ENCODE data around the gene CTPS2. TPM values are rescaled to one million over a fixed set of nuclear protein-coding genes. Genes with fewer than 3 reads are reported as not detected.

Gene CTPS2
- total RNA-seq, 1 experiment from 2014 or later: 9.6 TPM

GRCh38 chrX:16604337-16604736 is 108.1 kb downstream of the CTPS2 start (continued):
- TF ChIP-seq YY1 (IDR thresholded peaks at IDR 0.05; ENCODE audit: extremely low read depth, insufficient replicate concordance, low read depth, low read length) (no peak), TCF7L2 (IDR thresholded peaks at IDR 0.05; ENCODE audit: borderline replicate concordance, extremely low read depth, insufficient read depth, insufficient read length) (no peak), ZNF274 (IDR thresholded peaks at IDR 0.05; ENCODE audit: low read depth, low read length) (no peak), POLR2AphosphoS5 (IDR thresholded peaks at IDR 0.05; ENCODE audit: low read depth, low read length) (no peak), CBX3 (IDR thresholded peaks at IDR 0.05; ENCODE audit: low read depth) (no peak), MAX (IDR thresholded peaks at IDR 0.05) (no peak), EGR1 (IDR thresholded peaks at IDR 0.05; ENCODE audit: low read depth) (no peak), CTCF (IDR thresholded peaks at IDR 0.05 in 2 of 3, conservative IDR thresholded peaks at IDR 0.05 in 1 of 3; ENCODE audit: borderline replicate concordance in 1 of 3, insufficient read depth in 1 of 3, low read depth in 2 of 3, low read length in 2 of 3) (no peak), ELF1 (IDR thresholded peaks at IDR 0.05; ENCODE audit: borderline replicate concordance, low read depth) (no peak)
- TF ChIP-seq, protein P1, sequence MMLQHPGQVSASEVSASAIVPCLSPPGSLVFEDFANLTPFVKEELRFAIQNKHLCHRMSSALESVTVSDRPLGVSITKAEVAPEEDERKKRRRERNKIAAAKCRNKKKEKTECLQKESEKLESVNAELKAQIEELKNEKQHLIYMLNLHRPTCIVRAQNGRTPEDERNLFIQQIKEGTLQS (IDR thresholded peaks at IDR 0.05): no peak

- ATAC-seq (no peak), DNase-seq (ENCODE audit: low read depth, low spot score) (no peak)
- H3K4me3 ChIP-seq (replicated peaks in 1 of 2; ENCODE audit: low read depth in 1 of 2, low read length in 2 of 2): no peak overlapping the region
- H3K4me2 ChIP-seq (ENCODE audit: low read length): no peak overlapping the region
- H3K4me1 ChIP-seq (ENCODE audit: control insufficient read depth in 1 of 2, insufficient read depth in 2 of 2, low read length in 2 of 2): no peaks in the 10 kb centered on the region
- H3K9me2 ChIP-seq (ENCODE audit: insufficient read depth): no peaks in the 10 kb centered on the region
- RAD21 ChIA-PET (ENCODE audit: low non-redundant PET in 1 of 2, low total read pairs in 2 of 2, uncharacterized antibody in 2 of 2, unreplicated experiment in 2 of 2): no interaction called here
- H3K9ac ChIP-seq (ENCODE audit: low read length): no peak overlapping the region
- no peaks in the 10 kb centered on the region for H3K9me3 ChIP-seq (ENCODE audit: control insufficient read depth in 1 of 2, insufficient read depth in 1 of 2, low read depth in 1 of 2, low read length in 2 of 2)
- POLR2A ChIA-PET: no interaction called here
- H3K36me3 ChIP-seq (ENCODE audit: control insufficient read depth in 1 of 2, insufficient read depth in 2 of 2, low read length in 2 of 2): no peaks in the 10 kb centered on the region
- CTCF ChIA-PET: no interaction called here
- no peak overlapping the region for H2AFZ ChIP-seq (ENCODE audit: low read depth, low read length, poor library complexity, severe bottlenecking)
- H3K79me2 ChIP-seq (ENCODE audit: insufficient read depth, low read length): no peaks in the 10 kb centered on the region
- intact Hi-C loops (cut with micrococcal nuclease): no loop called here
- BruUV-seq (replicated peaks): no TSS peak
- H3K27ac ChIP-seq (ENCODE audit: low read depth, low read length): no peak overlapping the region
- no peaks in the 10 kb centered on the region for H4K20me1 ChIP-seq (ENCODE audit: insufficient read depth)
- no peaks in the 10 kb centered on the region for H3K27me3 ChIP-seq (ENCODE audit: insufficient read depth, low read length)
- TF ChIP-seq REST (IDR thresholded peaks at IDR 0.05; ENCODE audit: low read depth) (no peak), EZH2 (IDR thresholded peaks at IDR 0.05) (no peak), POLR2A (IDR thresholded peaks at IDR 0.05; ENCODE audit: borderline replicate concordance, extremely low read depth, insufficient read depth, insufficient read length) (no peak), ZFX (IDR thresholded peaks at IDR 0.05) (no peak), JUND (IDR thresholded peaks at IDR 0.05) (no peak), RAD21 (IDR thresholded peaks at IDR 0.05; ENCODE audit: low read depth) (no peak), YY1 (IDR thresholded peaks at IDR 0.05; ENCODE audit: extremely low read depth, insufficient replicate concordance, low read depth, low read length) (no peak), EZH2phosphoT487 (IDR thresholded peaks at IDR 0.05; ENCODE audit: borderline replicate concordance) (no peak), CBX3 (IDR thresholded peaks at IDR 0.05; ENCODE audit: low read depth) (no peak), MAX (IDR thresholded peaks at IDR 0.05) (no peak), ZNF274 (IDR thresholded peaks at IDR 0.05; ENCODE audit: low read depth, low read length) (no peak), ELF1 (IDR thresholded peaks at IDR 0.05; ENCODE audit: borderline replicate concordance, low read depth) (no peak), SIN3A (IDR thresholded peaks at IDR 0.05; ENCODE audit: low read depth) (no peak), TCF7L2 (IDR thresholded peaks at IDR 0.05; ENCODE audit: borderline replicate concordance, extremely low read depth, insufficient read depth, insufficient read length) (no peak), FOSL1 (IDR thresholded peaks at IDR 0.05; ENCODE audit: low read depth) (no peak)
- TF ChIP-seq, protein P1 (IDR thresholded peaks at IDR 0.05): no peak
These were observed 108.6 kb downstream of the CTPS2 start for GRCh38 chrX:16603822-16604221.

Data from HCT116 (cell line).